ENCODE data around the gene PRMT2. TPM values are rescaled to one million over a fixed set of nuclear protein-coding genes. Genes with fewer than 3 reads are reported as not detected.

The PRMT2 gene
- 54.1 and 59.9 TPM in 2 replicates for total RNA-seq (2014; rRNA removed; shearing (Covaris generic))

DNA sequence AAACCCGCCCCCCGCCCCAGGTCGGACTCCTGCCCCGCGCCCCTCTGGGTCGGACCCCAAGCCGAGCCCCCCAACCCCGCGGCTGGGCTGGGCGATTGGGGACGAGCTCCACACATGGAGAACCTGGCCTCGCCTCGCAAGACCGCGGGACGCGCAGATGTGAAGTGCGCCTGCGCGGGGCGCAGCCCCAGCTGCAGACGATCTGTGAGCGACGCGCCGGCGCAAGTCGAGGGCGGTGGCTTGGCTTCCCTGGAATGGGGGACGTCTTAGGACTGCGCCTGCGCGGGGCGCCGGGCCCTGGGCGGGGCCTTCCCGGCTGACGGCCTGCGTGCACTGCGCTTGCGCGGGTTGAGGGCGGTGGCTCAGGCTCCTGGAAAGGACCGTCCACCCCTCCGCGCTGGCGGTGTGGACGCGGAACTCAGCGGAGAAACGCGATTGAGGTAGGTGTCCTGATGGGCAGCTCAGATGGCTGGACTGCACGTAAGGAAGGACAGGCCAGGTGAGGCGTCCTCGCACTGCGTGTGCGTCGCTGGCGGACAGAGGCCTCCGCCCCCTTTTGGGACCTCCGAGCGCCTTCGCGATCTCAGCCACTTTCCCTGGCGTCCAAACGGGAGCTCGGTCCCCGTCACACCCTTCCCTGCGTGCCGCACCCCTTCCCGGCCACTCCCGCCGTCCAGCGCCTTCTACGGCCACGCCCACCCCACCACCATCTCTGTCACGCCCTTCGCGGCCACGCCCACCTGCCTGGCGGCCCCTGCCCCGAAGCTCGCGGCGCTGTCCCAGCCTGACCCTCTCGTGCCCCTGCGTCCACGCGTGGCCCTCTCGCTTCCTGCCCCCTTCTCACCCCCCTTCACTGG, at the start of gene PRMT2:
Gene PRMT2 (plus strand): TSS at position 351 of the 857 bp plus-strand sequence. CDS start 1,278 bp downstream, outside the sequence.
- peaks cover 4% of the 10 kb centered on the region; the same call in 1 of the 2 replicates for H3K36me3 ChIP-seq (replicated peaks; ENCODE audit: control insufficient read depth, insufficient read depth, low read length)
- H3K4me3 ChIP-seq (ENCODE audit: insufficient read depth, low read depth, low read length) = peak within 1 kb of the TSS; percentile 100
- no peaks in the 10 kb centered on the region for H3K27me3 ChIP-seq (ENCODE audit: control insufficient read depth, insufficient read depth, low read length)
- DNase-seq = peak; percentile 100

DNA sequence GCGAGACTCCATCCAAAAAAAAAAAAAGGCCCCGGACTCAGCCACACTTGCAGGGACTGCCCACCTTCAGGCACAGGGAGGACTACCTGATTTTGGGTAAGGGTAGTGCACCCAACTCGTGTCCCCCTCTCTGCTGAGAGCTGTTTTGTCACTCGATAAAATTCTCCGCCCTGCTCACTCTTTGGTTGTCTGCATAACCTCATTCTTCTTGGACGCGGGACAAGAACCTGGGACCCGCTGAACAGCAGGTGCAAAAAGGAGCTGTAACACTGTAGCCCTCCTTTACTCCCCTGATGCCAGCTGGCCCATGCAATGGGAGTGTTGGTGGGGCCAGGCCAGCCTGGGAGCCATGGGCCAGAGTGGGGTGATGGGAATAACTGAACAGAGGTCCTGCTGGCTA, 41.2 kb upstream of the PRMT2 start:
- H3K36me3 ChIP-seq (replicated peaks; ENCODE audit: control insufficient read depth, insufficient read depth, low read length) = no peaks in the 10 kb centered on the region
- no peaks in the 10 kb centered on the region for H3K27me3 ChIP-seq (ENCODE audit: control insufficient read depth, insufficient read depth, low read length)
- no peak for DNase-seq
- H3K4me3 ChIP-seq (ENCODE audit: insufficient read depth, low read depth, low read length) = no peak overlapping the region

DNA sequence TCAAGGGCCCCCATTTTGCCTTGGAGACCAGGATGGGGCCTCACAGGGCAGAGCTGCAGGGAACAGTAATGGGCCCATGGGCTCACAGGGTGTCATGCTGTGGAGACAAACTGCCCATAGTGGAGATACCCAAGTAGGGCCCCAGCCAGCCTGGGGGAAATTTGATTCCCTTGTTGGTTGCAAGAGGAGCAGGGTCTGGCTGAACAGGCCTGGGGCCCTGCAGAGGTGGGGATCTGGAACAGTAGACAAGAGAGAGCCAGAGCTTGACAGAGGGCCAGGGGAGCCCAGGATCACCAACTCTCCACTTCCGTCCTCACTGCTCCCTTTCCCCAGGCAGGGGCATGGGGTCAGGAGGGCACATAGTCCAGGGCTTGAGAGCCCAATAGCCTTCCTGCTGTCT, 39.3 kb upstream of the PRMT2 start:
- no peaks in the 10 kb centered on the region for H3K36me3 ChIP-seq (replicated peaks; ENCODE audit: control insufficient read depth, insufficient read depth, low read length)
- no peak for DNase-seq
- no peaks in the 10 kb centered on the region for H3K27me3 ChIP-seq (ENCODE audit: control insufficient read depth, insufficient read depth, low read length)
- H3K4me3 ChIP-seq (ENCODE audit: insufficient read depth, low read depth, low read length) = no peak overlapping the region

DNA sequence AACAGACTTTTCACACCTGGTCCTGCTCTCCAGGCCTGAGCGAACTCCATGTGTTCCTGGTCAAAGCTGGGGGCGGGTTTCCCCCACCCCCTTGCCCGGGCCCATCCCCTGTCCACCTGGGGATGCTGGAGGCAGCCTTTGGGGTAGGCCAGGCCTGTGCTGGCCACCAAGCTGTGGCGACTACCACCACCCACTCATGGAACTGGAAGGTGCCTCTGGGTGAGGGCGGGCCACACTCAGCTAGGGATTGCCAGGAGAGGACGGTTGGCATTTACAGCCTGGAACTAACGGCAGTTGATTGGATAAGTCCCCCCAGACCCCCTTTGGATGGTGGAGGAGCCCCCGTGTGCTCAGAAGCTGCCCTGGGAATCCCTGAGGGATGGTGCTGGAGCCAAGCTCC, 38.4 kb upstream of the PRMT2 start:
- Histone ChIP-seq H3K36me3 (replicated peaks; ENCODE audit: control insufficient read depth, insufficient read depth, low read length) (no peaks in the 10 kb centered on the region), H3K27me3 (ENCODE audit: control insufficient read depth, insufficient read depth, low read length) (no peaks in the 10 kb centered on the region), H3K4me3 (ENCODE audit: insufficient read depth, low read depth, low read length) (no peak overlapping the region)
- no peak for DNase-seq

DNA sequence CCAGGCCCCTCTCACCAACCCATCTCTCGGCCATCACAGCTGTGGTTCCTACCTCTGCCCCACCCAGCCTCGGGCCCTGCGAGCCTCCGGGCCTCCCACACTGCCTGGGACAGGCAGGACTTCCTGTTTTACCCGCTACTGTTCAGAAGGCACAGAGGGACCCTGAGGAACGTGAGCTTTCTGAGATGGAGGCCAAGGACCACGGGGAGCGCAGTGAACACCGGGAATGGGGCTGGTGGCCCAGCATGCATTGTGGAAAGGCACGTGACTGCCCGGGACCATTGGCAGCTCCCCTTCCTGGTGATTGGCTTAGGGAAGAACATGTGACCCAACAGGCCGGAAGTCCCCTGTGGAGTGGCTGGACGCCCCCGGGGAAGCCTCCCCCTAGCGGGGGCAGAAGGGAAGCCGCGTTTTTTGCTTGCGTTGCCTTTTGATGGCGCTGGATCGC, 37.6 kb upstream of the PRMT2 start:
- Histone ChIP-seq H3K27me3 (ENCODE audit: control insufficient read depth, insufficient read depth, low read length) (no peaks in the 10 kb centered on the region), H3K4me3 (ENCODE audit: insufficient read depth, low read depth, low read length) (no peak overlapping the region), H3K36me3 (replicated peaks; ENCODE audit: control insufficient read depth, insufficient read depth, low read length) (no peaks in the 10 kb centered on the region)
- peak; percentile 51 for DNase-seq

DNA sequence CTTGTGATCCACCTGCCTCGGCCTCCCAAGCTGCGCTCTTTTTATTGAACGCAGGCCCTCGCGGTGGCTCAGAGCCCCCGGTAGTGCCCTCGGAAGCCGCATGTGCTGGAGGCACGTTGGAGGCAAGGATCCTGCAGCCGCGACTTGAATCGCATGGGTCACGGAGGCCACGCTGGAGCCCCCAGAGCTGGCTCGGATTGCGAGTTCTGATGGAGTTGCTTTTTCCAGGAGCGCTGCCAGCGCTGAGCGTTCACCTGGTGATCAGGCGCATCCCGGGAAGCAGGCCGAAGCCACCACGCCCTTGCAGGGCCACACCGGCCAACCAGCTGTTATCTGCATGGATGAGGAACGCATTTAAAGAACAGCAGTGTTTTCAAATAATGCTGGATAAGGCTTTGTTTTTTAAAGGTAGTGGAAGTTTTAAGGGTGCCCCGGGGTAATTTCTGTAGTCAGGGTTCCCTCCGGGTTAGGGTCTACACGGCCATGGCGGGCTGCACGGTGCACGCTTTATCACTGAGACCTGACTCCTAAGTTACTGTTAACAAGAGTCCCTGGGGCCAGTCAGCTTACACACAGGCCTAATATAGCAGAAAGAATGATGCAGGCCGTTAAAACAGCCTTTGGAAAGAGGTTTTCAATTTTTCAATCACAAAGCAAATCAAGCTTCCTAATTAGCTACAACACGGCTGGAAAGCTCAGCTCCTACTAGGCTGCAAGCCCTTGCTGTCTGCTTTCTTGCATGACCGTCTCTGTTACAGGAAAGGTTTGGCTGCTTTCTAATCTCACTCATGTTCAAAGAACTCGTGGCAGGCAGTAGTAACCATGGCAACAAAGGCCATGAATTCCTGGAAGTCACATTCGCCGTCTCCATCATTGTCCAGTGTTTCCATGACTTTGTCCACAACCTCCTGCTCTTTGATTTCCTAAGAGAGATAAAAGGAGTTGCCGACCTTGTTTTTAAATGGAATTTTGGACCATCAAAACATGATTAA, 36.6 kb upstream of the PRMT2 start:
- no peak for DNase-seq
- no peak overlapping the region for H3K4me3 ChIP-seq (ENCODE audit: insufficient read depth, low read depth, low read length)
- no peaks in the 10 kb centered on the region for H3K27me3 ChIP-seq (ENCODE audit: control insufficient read depth, insufficient read depth, low read length)
- H3K36me3 ChIP-seq (replicated peaks; ENCODE audit: control insufficient read depth, insufficient read depth, low read length) = no peaks in the 10 kb centered on the region

DNA sequence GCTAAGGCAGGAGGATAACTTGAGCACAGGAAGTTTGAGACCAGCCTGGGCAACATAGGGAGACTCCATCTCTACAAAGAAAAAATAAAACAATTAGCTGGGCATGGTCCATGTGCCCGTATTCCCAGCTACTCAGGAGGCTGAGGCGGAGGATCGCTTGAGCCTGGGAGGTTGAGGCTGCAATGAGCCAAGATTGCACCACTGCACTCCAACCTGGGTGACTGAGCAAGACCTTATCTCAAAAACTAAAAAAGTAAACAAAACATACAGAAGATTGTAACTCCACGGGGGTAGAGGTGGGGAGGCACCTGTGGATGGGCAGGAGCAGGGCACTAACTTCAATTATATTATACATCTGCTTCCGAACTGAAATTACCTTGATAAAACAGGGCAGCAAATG, 35.2 kb upstream of the PRMT2 start:
- Histone ChIP-seq H3K27me3 (ENCODE audit: control insufficient read depth, insufficient read depth, low read length) (no peaks in the 10 kb centered on the region), H3K36me3 (replicated peaks; ENCODE audit: control insufficient read depth, insufficient read depth, low read length) (no peaks in the 10 kb centered on the region), H3K4me3 (ENCODE audit: insufficient read depth, low read depth, low read length) (no peak overlapping the region)
- no peak for DNase-seq

DNA sequence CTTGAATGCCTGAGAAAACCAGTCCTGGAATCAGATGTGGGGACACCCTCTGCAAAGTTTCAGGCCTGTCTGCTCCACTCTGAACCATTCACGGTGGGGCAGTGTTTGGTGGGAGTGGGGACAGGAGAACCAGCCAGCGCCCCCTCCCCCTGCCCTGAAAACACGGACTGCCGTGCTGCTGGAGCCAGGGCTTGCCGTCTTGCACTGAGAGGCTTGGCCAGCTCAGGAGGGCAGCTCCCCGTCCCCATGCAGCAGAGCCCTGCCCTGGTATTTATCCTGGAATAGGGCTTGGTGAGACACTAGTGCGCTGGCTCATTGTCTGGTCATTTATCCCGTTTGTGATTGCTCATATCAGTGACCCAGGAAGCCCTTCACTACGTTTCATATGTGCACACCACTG, 34.5 kb upstream of the PRMT2 start:
- no peak for DNase-seq
- no peaks in the 10 kb centered on the region for H3K27me3 ChIP-seq (ENCODE audit: control insufficient read depth, insufficient read depth, low read length)
- H3K4me3 ChIP-seq (ENCODE audit: insufficient read depth, low read depth, low read length) = no peak overlapping the region
- no peaks in the 10 kb centered on the region for H3K36me3 ChIP-seq (replicated peaks; ENCODE audit: control insufficient read depth, insufficient read depth, low read length)

DNA sequence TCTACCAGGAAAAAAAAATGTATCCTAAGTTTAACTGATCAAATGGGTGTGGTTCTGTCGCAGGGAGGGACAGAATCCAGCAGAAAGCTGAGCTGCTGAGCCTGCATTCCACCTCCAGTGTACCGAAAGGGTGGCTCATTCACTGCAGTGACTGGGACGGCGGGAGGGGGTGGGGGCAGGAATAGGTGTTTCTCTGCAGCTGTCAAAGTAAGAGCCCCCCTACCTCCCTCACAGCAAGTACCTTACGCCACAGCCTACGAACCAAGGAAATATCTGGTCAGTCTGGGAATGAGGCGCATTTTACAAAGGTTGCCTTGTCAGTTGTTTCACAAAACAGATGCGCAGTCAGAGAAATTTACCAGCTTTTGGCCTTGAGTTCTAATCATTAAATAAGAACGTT, 32.2 kb upstream of the PRMT2 start:
- peak; percentile 90 for DNase-seq
- Histone ChIP-seq H3K4me3 (ENCODE audit: insufficient read depth, low read depth, low read length) (no peak overlapping the region), H3K27me3 (ENCODE audit: control insufficient read depth, insufficient read depth, low read length) (no peaks in the 10 kb centered on the region), H3K36me3 (replicated peaks; ENCODE audit: control insufficient read depth, insufficient read depth, low read length) (no peaks in the 10 kb centered on the region)

DNA sequence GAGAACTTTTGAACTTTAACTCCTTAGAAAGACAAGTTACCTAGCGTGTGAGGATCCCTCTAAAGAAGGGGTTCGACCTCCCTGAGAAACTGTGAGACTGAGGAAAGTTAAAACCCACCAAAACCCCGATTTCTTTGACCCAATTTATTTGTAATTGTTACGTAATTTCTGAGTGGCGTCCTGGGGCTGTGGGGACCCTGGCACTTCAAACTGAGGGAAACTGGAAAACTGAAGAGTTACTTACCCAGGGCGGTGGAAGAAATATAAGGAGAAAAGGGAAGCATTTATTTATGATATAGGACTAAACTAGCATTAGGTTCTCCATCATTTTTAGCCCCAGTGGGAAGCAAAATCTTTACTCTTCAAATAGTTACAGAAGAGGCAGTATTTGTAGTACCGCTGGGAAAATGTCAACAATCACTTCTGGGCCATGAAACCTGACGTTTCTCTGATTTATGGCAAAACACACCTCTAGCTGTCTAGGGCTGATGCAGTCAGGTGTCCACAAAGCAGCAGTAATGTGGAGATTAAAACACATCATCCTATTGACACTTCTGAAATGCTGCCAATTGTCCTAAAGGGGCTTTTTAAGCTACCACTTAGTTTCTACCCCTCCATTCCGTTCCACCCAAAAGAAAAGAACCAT, 31.0 kb upstream of the PRMT2 start:
- Histone ChIP-seq H3K27me3 (ENCODE audit: control insufficient read depth, insufficient read depth, low read length) (no peaks in the 10 kb centered on the region), H3K4me3 (ENCODE audit: insufficient read depth, low read depth, low read length) (no peak overlapping the region), H3K36me3 (replicated peaks; ENCODE audit: control insufficient read depth, insufficient read depth, low read length) (no peaks in the 10 kb centered on the region)
- DNase-seq = no peak

DNA sequence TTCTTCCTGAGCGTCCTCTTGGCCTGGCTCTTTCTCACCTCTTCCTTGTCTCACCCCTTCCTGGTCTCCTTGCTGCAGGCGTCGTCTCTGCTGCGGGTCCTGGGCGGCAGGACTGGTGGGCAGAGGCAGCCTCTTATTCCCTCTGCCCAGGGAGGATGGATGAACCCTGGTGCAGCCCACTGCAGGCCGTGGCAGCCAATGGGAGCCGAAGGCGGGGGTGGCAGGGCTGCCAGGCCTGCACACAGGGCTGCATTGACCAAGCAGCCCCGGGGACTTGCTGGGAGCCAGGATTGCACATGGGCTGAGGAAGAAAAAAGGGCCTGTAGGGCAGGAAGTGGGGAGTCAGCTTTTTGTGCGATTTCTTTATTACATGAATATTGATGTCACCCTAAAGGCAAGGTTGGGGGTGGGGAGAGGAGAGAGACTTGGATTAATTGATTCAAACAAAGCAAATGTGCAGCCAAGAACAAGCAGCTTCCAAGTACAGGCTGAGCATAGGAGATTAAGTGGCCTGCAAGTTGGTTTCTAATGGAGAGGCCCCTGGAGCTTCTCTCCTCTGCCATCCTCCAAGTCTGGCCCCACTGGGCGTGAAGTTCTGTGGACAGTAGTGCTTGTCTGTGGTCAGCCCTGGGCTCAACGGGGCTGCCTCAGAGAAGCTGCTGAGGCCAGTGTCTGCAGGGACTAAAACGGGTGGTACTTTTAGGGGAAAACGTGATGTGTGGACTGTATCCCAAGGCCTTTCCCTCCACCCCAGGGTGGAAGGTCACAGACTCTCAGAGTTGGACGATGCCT, 30.3 kb upstream of the PRMT2 start, which contains the start of gene S100B:
Gene S100B (minus strand): TSS at position 108 of the 792 bp plus-strand sequence. CDS start 2,667 bp downstream, outside the sequence.
- Histone ChIP-seq H3K4me3 (ENCODE audit: insufficient read depth, low read depth, low read length) (no peak within 1 kb of the TSS), H3K36me3 (replicated peaks; ENCODE audit: control insufficient read depth, insufficient read depth, low read length) (no peaks in the 10 kb centered on the region), H3K27me3 (ENCODE audit: control insufficient read depth, insufficient read depth, low read length) (no peaks in the 10 kb centered on the region)
- DNase-seq = peak; percentile 79

DNA sequence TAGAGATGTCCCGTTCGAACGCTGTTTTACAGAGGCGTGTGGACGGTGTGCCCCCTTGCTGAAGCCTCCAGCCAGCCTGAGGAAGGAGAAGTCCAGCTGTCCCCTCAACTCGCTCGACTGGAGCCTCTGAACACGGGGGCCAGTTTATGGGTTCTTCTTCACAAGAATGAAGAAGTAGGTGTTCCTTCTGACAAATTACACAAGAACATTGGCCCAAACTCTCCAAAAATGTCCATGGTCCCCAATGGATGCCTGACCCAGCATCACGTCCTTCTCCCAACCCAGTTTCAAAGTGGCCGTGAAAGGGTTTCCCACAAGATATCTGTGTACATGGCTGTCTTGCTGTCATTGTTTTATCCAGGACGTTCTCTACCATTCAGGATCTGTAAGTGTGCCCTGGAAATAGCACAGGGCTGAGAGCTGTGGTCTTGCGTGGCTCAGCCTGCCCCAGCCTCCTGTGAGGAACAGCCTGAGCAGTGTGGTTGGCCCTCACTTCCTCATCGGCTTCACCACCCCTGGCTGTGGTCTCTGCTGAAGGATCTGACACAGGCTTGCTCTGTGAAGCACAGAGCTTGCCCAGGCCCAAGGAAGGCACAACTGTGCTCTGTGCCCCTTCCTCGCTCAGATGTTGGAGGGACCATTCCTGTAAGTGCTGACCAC, 29.6 kb upstream of the PRMT2 start:
- Histone ChIP-seq H3K36me3 (replicated peaks; ENCODE audit: control insufficient read depth, insufficient read depth, low read length) (no peaks in the 10 kb centered on the region), H3K4me3 (ENCODE audit: insufficient read depth, low read depth, low read length) (no peak overlapping the region), H3K27me3 (ENCODE audit: control insufficient read depth, insufficient read depth, low read length) (no peaks in the 10 kb centered on the region)
- no peak for DNase-seq

DNA sequence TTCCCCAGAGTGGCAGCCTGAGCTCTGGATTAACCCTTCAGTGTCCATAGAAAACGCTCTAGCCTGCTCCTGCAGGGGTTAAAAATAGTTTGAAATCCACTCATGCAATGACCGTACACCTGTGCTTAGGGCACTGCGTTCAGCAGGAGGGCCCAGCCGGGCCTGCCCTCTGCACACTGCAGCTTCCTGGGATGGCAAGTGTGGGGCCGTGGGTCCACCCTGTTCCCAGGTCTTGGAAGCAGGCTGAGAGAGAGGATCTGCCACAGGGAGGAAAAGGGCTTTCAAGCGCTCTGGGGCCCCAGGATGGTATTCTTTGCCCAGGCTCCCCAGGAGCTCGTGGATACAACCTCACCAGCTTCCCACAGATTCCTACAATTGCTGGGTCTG, 29.1 kb upstream of the PRMT2 start:
- no peaks in the 10 kb centered on the region for H3K36me3 ChIP-seq (replicated peaks; ENCODE audit: control insufficient read depth, insufficient read depth, low read length)

More for the DNA sequence above, 29.1 kb upstream of the PRMT2 start:
- no peak overlapping the region for H3K4me3 ChIP-seq (ENCODE audit: insufficient read depth, low read depth, low read length)
- no peak for DNase-seq
- no peaks in the 10 kb centered on the region for H3K27me3 ChIP-seq (ENCODE audit: control insufficient read depth, insufficient read depth, low read length)
